Transverse colon (tissue), 4 donors: ENCODE results near the gene EGR4. TPM values are rescaled to one million over a fixed set of nuclear protein-coding genes. Genes with fewer than 3 reads are reported as not detected.

ENCODE experiments used
- DNase-seq: peaks from one replicate; pipeline ENCODE4 v3.0.0-alpha.2; 2019
- H3K27ac ChIP-seq, 4 donors: fragments of 200-600 bp; sonication (generic); 2 replicates each; pipeline ENCODE4 v1.5.1; 2016 to 2018; ENCODE audit warnings: inconsistent platforms in 4 of 4
- H3K27me3 ChIP-seq: fragments of 200-600 bp; sonication (generic); 2 replicates; pipeline ENCODE4 v1.5.1; 2017; ENCODE audit warnings: inconsistent platforms
- H3K36me3 ChIP-seq, 4 donors: fragments of 200-600 bp; sonication (generic); 2 replicates each; pipeline ENCODE4 v1.5.1; 2017 to 2019; ENCODE audit warnings: inconsistent platforms in 4 of 4
- H3K4me1 ChIP-seq, 4 donors: fragments of 200-600 bp; sonication (generic); 2 replicates each; pipeline ENCODE4 v1.5.1; 2017 to 2020; ENCODE audit warnings: inconsistent platforms in 4 of 4
- H3K4me3 ChIP-seq, 4 donors: fragments of 200-600 bp; sonication (generic); 1 replicate in 1 of 4; 2 replicates in 3 of 4; pipeline versions ENCODE4 v1.5.1 to v1.6.1; 2017 to 2019; ENCODE audit warnings: inconsistent platforms in 4 of 4
- H3K9me3 ChIP-seq, 2 donors: fragments of 200-600 bp; sonication (generic); 2 replicates each; pipeline ENCODE4 v1.5.1; 2017 to 2019; ENCODE audit warnings: inconsistent platforms in 2 of 2
- EP300 ChIP-seq: sonication (generic); formaldehyde crosslinking; IDR thresholded peaks from one replicate; pipeline ENCODE4 v1.6.1; 2017; ENCODE audit warnings: antibody characterized with exemption, low read depth
- POLR2A ChIP-seq: fragments of 450-650 bp; IDR thresholded peaks from one replicate; pipeline ENCODE4 v1.6.1; 2016; ENCODE audit warnings: antibody characterized with exemption, mild to moderate bottlenecking, moderate library complexity
- POLR2AphosphoS5 ChIP-seq, 3 donors: sonication (generic); formaldehyde crosslinking; IDR thresholded peaks; one replicate each; pipeline ENCODE4 v1.6.1; 2016; ENCODE audit warnings: antibody characterized with exemption in 3 of 3
- WGBS, 2 donors: methylation state at CpG; one replicate each; pipeline ENCODE4 v1.1.5; 2018; ENCODE audit warnings: low coverage in 1 of 2; 5-methylcytosine and 5-hydroxymethylcytosine counted together
- in situ Hi-C, 4 donors: fragments of 200-750 bp; cut with MboI; loops; one replicate each; pipeline versions ENCODE4 v1.15.0 to v1.15.1; 2017; ENCODE audit warnings: low sequenced_read_pairs in 3 of 4, low pct_ligation_motif_present in 1 of 4, low pct_unique_long_range_greater_than_20kb in 1 of 4
- intact Hi-C: fragments of 100-400 bp; cut with DNase I; formaldehyde crosslinking; loops from one replicate; pipeline ENCODE4 v1.15.1; 2023; ENCODE audit warnings: low total_unique reads
- total RNA-seq, 4 donors: library from RNA; depleted of rRNA; stranded (reverse); fragments of >200 nt; gene quantifications; one replicate each; pipeline ENCODE4 v1.1.0, GENCODE V29; 2016
- TF ChIP-seq, protein P1 (sequence below), 5 experiments: fragments of 200-600 bp in 3 of 5; fragments of 450-650 bp in 2 of 5; sonication (generic) in 3 of 5; IDR thresholded peaks; 1 replicate in 2 of 5; 2 replicates in 3 of 5; pipeline ENCODE4 v1.5.1; 2016 to 2017; ENCODE audit warnings: antibody characterized with exemption in 5 of 5, inconsistent platforms in 3 of 5, mild to moderate bottlenecking in 2 of 5, moderate library complexity in 1 of 5

The EGR4 gene
- total RNA-seq, 4 donors from 2014 or later = not detected

DNA sequence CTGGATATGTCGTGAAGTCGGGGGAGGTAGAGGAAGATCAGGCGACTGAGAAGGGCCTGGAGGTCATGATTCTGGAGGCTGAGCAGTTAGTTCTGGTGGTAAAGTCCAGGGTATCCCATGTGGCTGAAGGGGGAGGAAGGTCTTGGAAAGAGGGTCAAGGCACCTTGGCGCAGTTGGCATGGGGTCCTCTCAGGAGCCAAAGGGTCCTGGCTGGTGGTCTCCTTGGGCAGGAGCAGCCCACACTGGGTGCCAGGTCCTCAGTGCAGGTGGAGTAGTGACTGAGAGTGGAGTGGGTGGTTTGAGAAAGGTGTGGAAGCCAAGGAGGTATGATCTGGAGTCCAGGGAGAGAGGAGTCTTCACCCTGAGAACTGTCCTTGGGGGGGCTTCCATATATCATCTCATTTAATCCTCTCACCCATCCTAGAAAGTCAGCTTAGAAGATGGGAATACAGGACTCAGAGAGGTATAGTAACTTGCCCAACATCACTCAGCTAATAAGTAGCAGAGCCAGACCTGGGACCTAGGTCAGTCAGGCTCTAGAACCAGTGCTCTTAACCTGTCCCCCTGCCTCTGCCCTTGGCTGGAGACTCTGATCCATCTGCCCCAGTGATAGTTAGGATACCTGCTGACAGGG, 33.5 kb downstream of the EGR4 start:
- Histone ChIP-seq H3K36me3 (no peaks in the 10 kb centered on the region), H3K27me3 (no peaks in the 10 kb centered on the region), H3K4me1 (no peaks in the 10 kb centered on the region), H3K4me3 (no peak overlapping the region), H3K27ac (no peak overlapping the region), H3K9me3 (no peaks in the 10 kb centered on the region)
- no peak for DNase-seq
- intact Hi-C loops = no loop called here
- in situ Hi-C loops = no loop called here
- TF ChIP-seq EP300 = no peak
- TF ChIP-seq POLR2A = no peak
- WGBS, 2 donors = 68% methylated on average over 4 of the region's 4 CpGs; no CpG with 5 or more reads in 1 of the 2 donors

DNA sequence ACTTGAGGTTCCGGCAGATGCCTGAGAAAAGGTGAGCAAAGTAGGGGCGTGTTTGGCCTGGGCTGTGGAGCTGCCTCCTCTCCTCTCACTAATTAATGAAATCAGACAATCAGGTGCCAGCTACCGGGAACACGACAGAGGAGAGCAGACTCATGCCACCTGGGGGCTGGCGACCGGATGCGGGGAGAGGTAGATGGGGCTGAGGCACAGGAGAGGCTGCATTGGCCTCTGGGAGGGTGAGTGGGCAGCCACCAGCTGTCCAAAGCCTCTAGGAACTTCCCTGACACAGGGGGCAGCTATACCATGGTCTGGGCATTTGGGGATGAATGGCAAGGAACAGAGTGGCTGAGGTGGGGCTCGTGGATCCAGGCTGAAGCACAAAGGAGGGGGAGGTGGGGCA, 34.1 kb downstream of the EGR4 start:
- in situ Hi-C loops = no loop called here
- DNase-seq = no peak
- TF ChIP-seq POLR2A (no peak), EP300 (no peak), POLR2AphosphoS5 (IDR thresholded peaks at IDR 0.05) (no peak)
- TF ChIP-seq, protein P1, sequence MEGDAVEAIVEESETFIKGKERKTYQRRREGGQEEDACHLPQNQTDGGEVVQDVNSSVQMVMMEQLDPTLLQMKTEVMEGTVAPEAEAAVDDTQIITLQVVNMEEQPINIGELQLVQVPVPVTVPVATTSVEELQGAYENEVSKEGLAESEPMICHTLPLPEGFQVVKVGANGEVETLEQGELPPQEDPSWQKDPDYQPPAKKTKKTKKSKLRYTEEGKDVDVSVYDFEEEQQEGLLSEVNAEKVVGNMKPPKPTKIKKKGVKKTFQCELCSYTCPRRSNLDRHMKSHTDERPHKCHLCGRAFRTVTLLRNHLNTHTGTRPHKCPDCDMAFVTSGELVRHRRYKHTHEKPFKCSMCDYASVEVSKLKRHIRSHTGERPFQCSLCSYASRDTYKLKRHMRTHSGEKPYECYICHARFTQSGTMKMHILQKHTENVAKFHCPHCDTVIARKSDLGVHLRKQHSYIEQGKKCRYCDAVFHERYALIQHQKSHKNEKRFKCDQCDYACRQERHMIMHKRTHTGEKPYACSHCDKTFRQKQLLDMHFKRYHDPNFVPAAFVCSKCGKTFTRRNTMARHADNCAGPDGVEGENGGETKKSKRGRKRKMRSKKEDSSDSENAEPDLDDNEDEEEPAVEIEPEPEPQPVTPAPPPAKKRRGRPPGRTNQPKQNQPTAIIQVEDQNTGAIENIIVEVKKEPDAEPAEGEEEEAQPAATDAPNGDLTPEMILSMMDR (IDR thresholded peaks at IDR 0.05) = no peak
- Histone ChIP-seq H3K4me1 (no peaks in the 10 kb centered on the region), H3K9me3 (no peaks in the 10 kb centered on the region), H3K27me3 (no peaks in the 10 kb centered on the region), H3K27ac (no peak overlapping the region), H3K36me3 (no peaks in the 10 kb centered on the region), H3K4me3 (no peak overlapping the region)
- whole genome bisulfite sequencing, 2 donors = 93 to 100% methylated on average over 1 to 8 of the region's 8 CpGs
- intact Hi-C loops = no loop called here

DNA sequence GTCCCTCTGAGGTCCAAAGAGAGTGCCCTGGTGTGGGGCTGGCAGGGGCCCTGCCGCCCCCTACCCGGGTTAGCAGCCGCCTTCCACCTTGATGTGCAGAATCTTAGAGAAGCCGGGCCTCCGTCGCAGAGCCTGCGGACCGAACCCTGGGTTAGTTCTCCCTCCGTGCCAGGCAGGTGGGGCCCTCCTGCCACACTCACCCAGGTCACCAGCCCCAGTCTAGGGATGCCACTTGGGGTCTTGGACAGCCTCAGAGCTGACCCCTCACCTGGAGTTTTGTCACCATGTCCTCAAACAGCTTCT, 34.5 kb downstream of the EGR4 start:
- no peaks in the 10 kb centered on the region for H3K4me1 ChIP-seq
- H3K27me3 ChIP-seq = no peaks in the 10 kb centered on the region
- H3K27ac ChIP-seq = no peak overlapping the region
- intact Hi-C loops = no loop called here
- H3K9me3 ChIP-seq = no peaks in the 10 kb centered on the region
- DNase-seq = no peak
- H3K36me3 ChIP-seq = no peaks in the 10 kb centered on the region
- TF ChIP-seq EP300 (no peak), POLR2AphosphoS5 (IDR thresholded peaks at IDR 0.05) (no peak), POLR2A (no peak)
- TF ChIP-seq, protein P1 (IDR thresholded peaks at IDR 0.05) = no peak
- in situ Hi-C loops = no loop called here
- WGBS, 2 donors = 97% methylated on average over 4 of the region's 9 CpGs; no CpG with 5 or more reads in 1 of the 2 donors
- H3K4me3 ChIP-seq = no peak overlapping the region

DNA sequence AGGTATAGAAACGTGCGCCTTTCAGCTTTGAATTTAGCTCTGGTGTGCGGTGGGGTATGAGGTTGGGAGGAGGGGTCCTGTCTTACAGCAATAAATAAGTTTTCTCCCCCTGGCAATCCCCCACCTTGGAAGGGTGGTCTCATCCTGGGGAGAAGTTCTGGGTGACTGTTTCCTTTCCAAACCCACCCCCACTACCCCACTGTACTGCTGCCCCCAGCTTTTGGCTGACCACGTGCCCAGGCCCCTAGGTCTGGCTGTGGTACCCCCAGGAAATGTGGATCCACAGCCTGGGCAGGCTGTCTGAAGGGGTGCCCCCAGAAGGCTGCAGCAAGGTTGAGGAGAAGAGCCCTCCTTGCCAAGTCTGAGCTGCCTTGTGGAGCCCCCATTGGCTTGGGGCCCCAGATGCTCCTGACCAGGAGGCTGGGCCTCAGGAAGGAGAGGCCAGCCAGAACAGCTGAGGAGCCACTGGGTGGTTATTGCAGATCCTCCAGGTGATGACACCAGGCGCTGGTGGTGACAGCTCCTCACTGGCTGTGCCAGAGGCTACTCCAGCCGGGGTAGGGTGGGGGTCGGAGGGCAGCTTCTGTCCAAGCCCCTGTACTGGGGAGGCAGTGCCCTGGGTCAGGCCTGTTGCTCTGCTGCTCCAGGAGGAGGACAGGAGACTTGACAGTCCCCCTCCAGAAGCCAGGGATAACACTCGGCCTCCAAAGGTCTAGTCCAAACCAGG, 35.0 kb downstream of the EGR4 start:
- intact Hi-C loops = no loop called here
- no peak for DNase-seq
- in situ Hi-C loops = no loop called here
- TF ChIP-seq EP300 (no peak), POLR2AphosphoS5 (IDR thresholded peaks at IDR 0.05) (no peak), POLR2A (no peak)
- TF ChIP-seq, protein P1 (IDR thresholded peaks at IDR 0.05) = no peak
- Histone ChIP-seq H3K27ac (no peak overlapping the region), H3K4me1 (no peaks in the 10 kb centered on the region), H3K9me3 (no peaks in the 10 kb centered on the region), H3K27me3 (no peaks in the 10 kb centered on the region), H3K36me3 (peaks cover 0 to 4% (median 0%) of the 10 kb centered on the region in 4 donors), H3K4me3 (no peak overlapping the region)
- WGBS, 2 donors = 92% methylated on average over 7 of the region's 8 CpGs; no CpG with 5 or more reads in 1 of the 2 donors
